Small intestine (tissue), 7 donors: ENCODE measurements around the gene SLC4A5. TPM values are rescaled to one million over a fixed set of nuclear protein-coding genes. Genes with fewer than 3 reads are reported as not detected.

ENCODE experiments used
- DNase-seq, 2 donors: peaks; one replicate each; pipeline versions ENCODE4 v3.0.0 to v3.0.0-alpha.2; 2013
- FAIRE-seq: peaks from 2 replicates; lab custom pipeline; 2012; peaks lifted over from hg19 to GRCh38; lab: Jason Lieb, UNC
- H3K27ac ChIP-seq, 3 donors: one replicate each; pipeline ENCODE4 v1.5.1; 2013; ENCODE audit warnings: low read length in 2 of 3, mild to moderate bottlenecking in 2 of 3, control low read depth in 1 of 3, inconsistent platforms in 1 of 3, low read depth in 1 of 3, moderate library complexity in 1 of 3
- H3K27me3 ChIP-seq, 3 donors: one replicate each; pipeline ENCODE4 v1.6.1; 2013; ENCODE audit warnings: low read length in 3 of 3, inconsistent platforms in 1 of 3; ENCODE audit not compliant: control insufficient read depth in 3 of 3, insufficient read depth in 3 of 3
- H3K36me3 ChIP-seq, 3 donors: one replicate each; pipeline ENCODE4 v1.6.1; 2013; ENCODE audit warnings: low read length in 3 of 3, inconsistent platforms in 1 of 3, low read depth in 1 of 3, mild to moderate bottlenecking in 1 of 3, moderate library complexity in 1 of 3; ENCODE audit not compliant: control insufficient read depth in 3 of 3, insufficient read depth in 2 of 3
- H3K4me1 ChIP-seq, 3 donors: one replicate each; pipeline ENCODE4 v1.6.1; 2013; ENCODE audit warnings: low read length in 2 of 3, inconsistent platforms in 1 of 3, low read depth in 1 of 3, mild to moderate bottlenecking in 1 of 3, moderate library complexity in 1 of 3; ENCODE audit not compliant: control insufficient read depth in 3 of 3, insufficient read depth in 2 of 3
- H3K4me3 ChIP-seq, 3 donors: one replicate each; pipeline ENCODE4 v1.5.1; 2013; ENCODE audit warnings: low read length in 3 of 3, control low read depth in 1 of 3, inconsistent platforms in 1 of 3, low read depth in 1 of 3, mild to moderate bottlenecking in 1 of 3, moderate library complexity in 1 of 3
- H3K9me3 ChIP-seq, 2 donors: one replicate each; pipeline ENCODE4 v1.6.1; 2013; ENCODE audit warnings: low read depth in 1 of 2, low read length in 1 of 2; ENCODE audit not compliant: control insufficient read depth in 2 of 2, insufficient read depth in 1 of 2
- WGBS, 3 donors: extraction: QIAGEN DNeasy Blood & Tissue Kit; methylation state at CpG; one replicate each; pipeline ENCODE4 v1.1.7; 2013; 5-methylcytosine and 5-hydroxymethylcytosine counted together
- polyA plus RNA-seq, 4 donors: library from polyadenylated mRNA; stranded (reverse) in 3 of 4; unstranded in 1 of 4; fragments of 200-250 nt in 3 of 4; fragments of 120-200 nt in 1 of 4; gene quantifications; one replicate each; pipeline versions ENCODE4 v1.2.1 to v1.2.3, GENCODE V29; 2013
- donor health status: healthy with polysubstance abuse.
- donor health status: control.
- donor health status: control.
- donor health status: Bipolar disorder and iron deficiency.
- donor health status: healthy.

The SLC4A5 gene
- polyA plus RNA-seq, 4 donors: 0.43 to 2.0 (median 0.59) TPM; not detected in 1

- no peak for FAIRE-seq
- H3K27me3 ChIP-seq: no peaks in the 10 kb centered on the region
- H3K4me3 ChIP-seq: no peak overlapping the region
- WGBS, 3 donors: 42 to 57% (median 48%) methylated on average over 5 of the region's 5 CpGs
- DNase-seq: peak; percentile 66 to 80
- H3K4me1 ChIP-seq: peaks cover 0 to 11% (median 4%) of the 10 kb centered on the region in 3 donors
- H3K9me3 ChIP-seq: no peaks in the 10 kb centered on the region
- H3K36me3 ChIP-seq: peaks cover 9 to 71% (median 31%) of the 10 kb centered on the region in 3 donors
- H3K27ac ChIP-seq: no peak overlapping the region
Observed at GRCh38 chr2:74373221-74373676, 30.0 kb upstream of the SLC4A5 start.

GRCh38 chr2:74372674-74373073 is 29.5 kb upstream of the SLC4A5 start:
- no peak overlapping the region for H3K27ac ChIP-seq
- H3K4me3 ChIP-seq: no peak overlapping the region
- H3K4me1 ChIP-seq: peaks cover 0 to 11% (median 4%) of the 10 kb centered on the region in 3 donors
- no peaks in the 10 kb centered on the region for H3K27me3 ChIP-seq
- H3K36me3 ChIP-seq: peaks cover 9 to 70% (median 37%) of the 10 kb centered on the region in 3 donors
- no peak for FAIRE-seq
- 87 to 93% (median 88%) methylated on average over 6 of the region's 6 CpGs for WGBS, 3 donors
- DNase-seq: no peak
- H3K9me3 ChIP-seq: no peaks in the 10 kb centered on the region

- H3K4me1 ChIP-seq: peaks cover 0 to 11% (median 4%) of the 10 kb centered on the region in 3 donors
- FAIRE-seq (no peak), DNase-seq (no peak)
- H3K36me3 ChIP-seq: peaks cover 12 to 74% (median 37%) of the 10 kb centered on the region in 3 donors
- no peak overlapping the region for H3K27ac ChIP-seq
- WGBS, 3 donors: 96 to 99% (median 97%) methylated on average over 9 of the region's 9 CpGs
- no peaks in the 10 kb centered on the region for H3K9me3 ChIP-seq
- H3K27me3 ChIP-seq: no peaks in the 10 kb centered on the region
- no peak overlapping the region for H3K4me3 ChIP-seq
Observed at GRCh38 chr2:74371421-74371820, 28.2 kb upstream of the SLC4A5 start.

GRCh38 chr2:74369976-74370375 is 26.8 kb upstream of the SLC4A5 start:
- H3K27me3 ChIP-seq: no peaks in the 10 kb centered on the region
- H3K9me3 ChIP-seq: no peaks in the 10 kb centered on the region
- DNase-seq (no peak), FAIRE-seq (no peak)
- H3K36me3 ChIP-seq: peaks cover 17 to 77% (median 45%) of the 10 kb centered on the region in 3 donors
- H3K4me3 ChIP-seq: no peak overlapping the region
- 96 to 99% (median 97%) methylated on average over 7 of the region's 7 CpGs for WGBS, 3 donors
- no peak overlapping the region for H3K27ac ChIP-seq
- peaks cover 0 to 11% (median 4%) of the 10 kb centered on the region in 3 donors for H3K4me1 ChIP-seq

GRCh38 chr2:74368499-74368898 is 25.3 kb upstream of the SLC4A5 start:
- Histone ChIP-seq H3K9me3 (no peaks in the 10 kb centered on the region), H3K4me3 (no peak overlapping the region), H3K27me3 (no peaks in the 10 kb centered on the region), H3K36me3 (peaks cover 22 to 84% (median 53%) of the 10 kb centered on the region in 3 donors), H3K27ac (no peak overlapping the region), H3K4me1 (peaks cover 0 to 4% (median 3%) of the 10 kb centered on the region in 3 donors)
- FAIRE-seq (no peak), DNase-seq (no peak)
- 90 to 94% (median 93%) methylated on average over 5 of the region's 5 CpGs for WGBS, 3 donors

- no peak for FAIRE-seq
- 97 to 98% (median 98%) methylated on average over 7 of the region's 7 CpGs for WGBS, 3 donors
- DNase-seq: no peak
- H3K27ac ChIP-seq: no peak overlapping the region
- H3K36me3 ChIP-seq: peaks cover 24 to 91% (median 57%) of the 10 kb centered on the region in 3 donors
- H3K9me3 ChIP-seq: no peaks in the 10 kb centered on the region
- no peaks in the 10 kb centered on the region for H3K27me3 ChIP-seq
- no peak overlapping the region for H3K4me3 ChIP-seq
- no peaks in the 10 kb centered on the region for H3K4me1 ChIP-seq
Observed at GRCh38 chr2:74367789-74368188, 24.6 kb upstream of the SLC4A5 start.

- DNase-seq (no peak), FAIRE-seq (no peak)
- H3K9me3 ChIP-seq: no peaks in the 10 kb centered on the region
- H3K27ac ChIP-seq: no peak overlapping the region
- no peak overlapping the region for H3K4me3 ChIP-seq
- H3K36me3 ChIP-seq: peaks cover 25 to 93% (median 70%) of the 10 kb centered on the region in 3 donors
- no peaks in the 10 kb centered on the region for H3K4me1 ChIP-seq
- no peaks in the 10 kb centered on the region for H3K27me3 ChIP-seq
- WGBS, 3 donors: 92 to 100% (median 93%) methylated on average over 3 of the region's 3 CpGs
Observed at GRCh38 chr2:74366036-74366435, 22.8 kb upstream of the SLC4A5 start.

GRCh38 chr2:74364533-74365505 is 21.6 kb upstream of the SLC4A5 start:
- peaks cover 21 to 90% (median 66%) of the 10 kb centered on the region in 3 donors for H3K36me3 ChIP-seq
- no peaks in the 10 kb centered on the region for H3K4me1 ChIP-seq
- no peak overlapping the region for H3K4me3 ChIP-seq
- DNase-seq (no peak), FAIRE-seq (no peak)
- no peaks in the 10 kb centered on the region for H3K27me3 ChIP-seq
- 68 to 86% (median 81%) methylated on average over 8 of the region's 8 CpGs for WGBS, 3 donors
- no peaks in the 10 kb centered on the region for H3K9me3 ChIP-seq
- no peak overlapping the region for H3K27ac ChIP-seq
